Stimulated activated CD8-positive, alpha-beta memory T cell treated with anti-CD3 and anti-CD28 coated beads, Interleukin-12 subunit alpha, Interleukin-12 subunit beta, amount 100 ng/mL, for 1 hour (primary cell): ENCODE results near the gene FARSA.
"Not testable (repeated sequence)": the region's sequence is repeated elsewhere in the genome, so short reads cannot be mapped to it uniquely, and the experiment has no call there.

ENCODE experiments used
- DNase-seq: peaks from one replicate; pipeline ENCODE4 v3.0.0-alpha.2; 2020; ENCODE audit warnings: low read depth

FARSA gene

GRCh38 chr19:12890299-12890786 lies 43.2 kb downstream of the FARSA start:
- not testable (repeated sequence) for DNase-seq

GRCh38 chr19:12888006-12888603 lies 45.4 kb downstream of the FARSA start:
- DNase-seq, result no peak

- no peak for DNase-seq
These were observed 46.4 kb downstream of the FARSA start, which contains the start of gene KLF1 for GRCh38 chr19:12886969-12887747. TSS of gene KLF1 (minus strand) at chr19:12887201. CDS start at chr19:12887140, 61 bp downstream.

GRCh38 chr19:12886651-12886968 lies 46.9 kb downstream of the FARSA start:
- DNase-seq, result no peak

- no peak for DNase-seq
These were observed 47.5 kb downstream of the FARSA start for GRCh38 chr19:12885749-12886650.

GRCh38 chr19:12884926-12885748 lies 48.4 kb downstream of the FARSA start:
- peak; percentile 71 for DNase-seq

- no peak for DNase-seq
These were observed 48.9 kb downstream of the FARSA start for GRCh38 chr19:12884627-12884925.

GRCh38 chr19:12884202-12884601 lies 49.3 kb downstream of the FARSA start:
- DNase-seq, result no peak

GRCh38 chr19:12882589-12882988 lies 50.9 kb downstream of the FARSA start:
- DNase-seq, result no peak

GRCh38 chr19:12881172-12881808 lies 52.2 kb downstream of the FARSA start, which contains the start of gene DNASE2:
TSS of gene DNASE2 (minus strand) at chr19:12881449. CDS start at chr19:12881375, 74 bp downstream.
- peak; percentile 77 for DNase-seq

- no peak for DNase-seq
These were observed 52.9 kb downstream of the FARSA start for GRCh38 chr19:12880551-12881171.

- no peak for DNase-seq
These were observed 58.4 kb downstream of the FARSA start for GRCh38 chr19:12875086-12875485.

- no peak for DNase-seq
These were observed 59.4 kb downstream of the FARSA start for GRCh38 chr19:12873891-12874745.

GRCh38 chr19:12872941-12873890 lies 60.3 kb downstream of the FARSA start:
- no peak for DNase-seq
